ENCODE results near the gene TOGARAM2. TPM values are rescaled to one million over a fixed set of nuclear protein-coding genes. Genes with fewer than 3 reads are reported as not detected.

Gene TOGARAM2
- total and polyA plus RNA-seq, 10 of the 15 experiments (the other 5 are each of a cell fraction or from before 2014, with no cell fraction given): 0.01 to 0.06 (median 0.03) TPM; not detected in 7

- DNase-seq (ENCODE audit: low read depth, low spot score) (no peak), FAIRE-seq (no peak), ATAC-seq (no peak)
- ChIA-PET RAD21 (ENCODE audit: unreplicated experiment) (interaction anchor here (0.6 to 1.0 kb wide), 2 partner anchors 23 to 255 kb away, joined by 3 read pairs; no protein-coding TSS in a partner anchor), CTCF (no interaction called here), SMC1A (ENCODE audit: uncharacterized antibody, unreplicated experiment) (interaction anchor here (0.9 to 1.8 kb wide), 4 partner anchors 18 to 54 kb away, joined by 3 to 10 read pairs (median 4); no protein-coding TSS in a partner anchor), POLR2A (interaction anchor here (0.6 kb wide), 1 partner anchor 62 kb away, joined by 4 read pairs; no protein-coding TSS in a partner anchor)
- Histone ChIP-seq H3K9ac (ENCODE audit: control insufficient read depth, insufficient read depth, low read length) (no peak overlapping the region), H3K27ac (ENCODE audit: control insufficient read depth, insufficient read depth) (no peak overlapping the region), H3K4me2 (ENCODE audit: control insufficient read depth, insufficient read depth) (no peak overlapping the region), H3K36me3 (ENCODE audit: control insufficient read depth in 2 of 2, insufficient read depth in 2 of 2, low read length in 1 of 2) (no peaks in the 10 kb centered on the region; a peak in 1 of 4 replicates), H3K4me1 (ENCODE audit: control insufficient read depth, insufficient read depth, low read length) (peaks cover 3% of the 10 kb centered on the region; the same call in 1 of the 2 replicates), H3K4me3 (no peak overlapping the region), H3K9me3 (replicated peaks; ENCODE audit: control insufficient read depth, insufficient read depth, low read length) (peaks cover 5% of the 10 kb centered on the region; the same call in 1 of the 3 replicates), H2AFZ (ENCODE audit: control insufficient read depth, low read depth, low read length) (no peak overlapping the region), H4K20me1 (ENCODE audit: control insufficient read depth, insufficient read depth) (no peaks in the 10 kb centered on the region), H3K79me2 (ENCODE audit: control insufficient read depth, insufficient read depth, low read length) (no peaks in the 10 kb centered on the region), H3K27me3 (replicated peaks in 1 of 2; ENCODE audit: control insufficient read depth in 2 of 2, insufficient read depth in 2 of 2, low read length in 1 of 2) (no peaks in the 10 kb centered on the region)
- in situ Hi-C loops (cut with MboI) (no loop called here), intact Hi-C loops (cut with micrococcal nuclease; ENCODE audit: unreplicated experiment) (no loop called here)
- TF ChIP-seq ATF7 (IDR thresholded peaks at IDR 0.05; ENCODE audit: low read depth): no peak
- 38% methylated on average over 14 of the region's 14 CpGs for WGBS (ENCODE audit: insufficient coverage, insufficient replicate concordance, low lambda C conversion rate, missing lambda C conversion rate)
- BruUV-seq (replicated peaks): no TSS peak
Measured at GRCh38 chr2:29075894-29076705, 95.0 kb downstream of the TOGARAM2 start.

DNA sequence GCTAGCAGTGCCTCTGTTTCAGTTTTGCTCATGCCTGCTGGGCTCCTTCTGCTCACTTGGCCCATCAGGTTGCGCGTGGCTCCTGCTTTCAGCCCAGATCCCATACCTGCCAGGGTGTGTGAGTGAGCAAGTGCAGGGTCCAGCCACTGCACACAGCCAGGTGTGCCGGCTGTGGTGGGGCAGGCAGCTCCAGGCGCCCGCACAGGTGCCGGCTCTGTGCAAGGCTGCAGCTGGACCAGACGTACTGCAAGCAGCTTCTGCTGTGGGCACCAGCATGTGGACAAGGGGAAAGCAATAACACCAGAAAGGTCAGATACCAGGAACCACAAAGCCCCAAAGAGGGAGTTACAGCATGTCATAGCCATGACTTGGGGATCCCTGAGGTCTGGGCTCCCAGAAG lies 98.8 kb downstream of the TOGARAM2 start:
- ATAC-seq (no peak), DNase-seq (ENCODE audit: low read depth, low spot score) (no peak), FAIRE-seq (no peak)
- BruUV-seq (replicated peaks): no TSS peak
- no peak overlapping the region for H3K9ac ChIP-seq (ENCODE audit: control insufficient read depth, insufficient read depth, low read length)
- H3K79me2 ChIP-seq (ENCODE audit: control insufficient read depth, insufficient read depth, low read length): no peaks in the 10 kb centered on the region
- no peak overlapping the region for H3K4me2 ChIP-seq (ENCODE audit: control insufficient read depth, insufficient read depth)
- 96% methylated on average over 7 of the region's 7 CpGs for WGBS (ENCODE audit: insufficient coverage, insufficient replicate concordance, low lambda C conversion rate, missing lambda C conversion rate)
- peaks cover 16% of the 10 kb centered on the region for H3K4me1 ChIP-seq (ENCODE audit: control insufficient read depth, insufficient read depth, low read length)
- ChIA-PET CTCF (interaction anchor here (1.4 kb wide), 1 partner anchor 9 kb away, joined by 3 read pairs; no protein-coding TSS in a partner anchor), SMC1A (ENCODE audit: uncharacterized antibody, unreplicated experiment) (interaction anchor here (0.7 to 1.3 kb wide), 2 partner anchors 28 to 70 kb away, joined by 3 read pairs; no protein-coding TSS in a partner anchor), POLR2A (no interaction called here), RAD21 (ENCODE audit: unreplicated experiment) (no interaction called here)
- H3K4me3 ChIP-seq: no peak overlapping the region
- TF ChIP-seq ESRRA (IDR thresholded peaks at IDR 0.05; ENCODE audit: low read length) (no peak), SIN3A (IDR thresholded peaks at IDR 0.05; ENCODE audit: low read depth, low read length) (no peak), BMI1 (IDR thresholded peaks at IDR 0.05; ENCODE audit: borderline replicate concordance) (no peak), SP1 (IDR thresholded peaks at IDR 0.05; ENCODE audit: low read depth, low read length) (no peak), BHLHE40 (IDR thresholded peaks at IDR 0.05; ENCODE audit: borderline replicate concordance in 1 of 2, low read depth in 2 of 2, low read length in 1 of 2) (no peak), SUZ12 (IDR thresholded peaks at IDR 0.05; ENCODE audit: unreplicated experiment) (no peak), KLF5 (IDR thresholded peaks at IDR 0.05; ENCODE audit: partially characterized antibody) (no peak), ZNF217 (IDR thresholded peaks at IDR 0.05) (no peak), HDAC2 (IDR thresholded peaks at IDR 0.05) (no peak), KAT2A (conservative IDR thresholded peaks at IDR 0.05; ENCODE audit: control insufficient read depth, low read depth, low read length) (no peak), EED (IDR thresholded peaks at IDR 0.05; ENCODE audit: low read depth) (no peak)
- TF ChIP-seq, protein P1, sequence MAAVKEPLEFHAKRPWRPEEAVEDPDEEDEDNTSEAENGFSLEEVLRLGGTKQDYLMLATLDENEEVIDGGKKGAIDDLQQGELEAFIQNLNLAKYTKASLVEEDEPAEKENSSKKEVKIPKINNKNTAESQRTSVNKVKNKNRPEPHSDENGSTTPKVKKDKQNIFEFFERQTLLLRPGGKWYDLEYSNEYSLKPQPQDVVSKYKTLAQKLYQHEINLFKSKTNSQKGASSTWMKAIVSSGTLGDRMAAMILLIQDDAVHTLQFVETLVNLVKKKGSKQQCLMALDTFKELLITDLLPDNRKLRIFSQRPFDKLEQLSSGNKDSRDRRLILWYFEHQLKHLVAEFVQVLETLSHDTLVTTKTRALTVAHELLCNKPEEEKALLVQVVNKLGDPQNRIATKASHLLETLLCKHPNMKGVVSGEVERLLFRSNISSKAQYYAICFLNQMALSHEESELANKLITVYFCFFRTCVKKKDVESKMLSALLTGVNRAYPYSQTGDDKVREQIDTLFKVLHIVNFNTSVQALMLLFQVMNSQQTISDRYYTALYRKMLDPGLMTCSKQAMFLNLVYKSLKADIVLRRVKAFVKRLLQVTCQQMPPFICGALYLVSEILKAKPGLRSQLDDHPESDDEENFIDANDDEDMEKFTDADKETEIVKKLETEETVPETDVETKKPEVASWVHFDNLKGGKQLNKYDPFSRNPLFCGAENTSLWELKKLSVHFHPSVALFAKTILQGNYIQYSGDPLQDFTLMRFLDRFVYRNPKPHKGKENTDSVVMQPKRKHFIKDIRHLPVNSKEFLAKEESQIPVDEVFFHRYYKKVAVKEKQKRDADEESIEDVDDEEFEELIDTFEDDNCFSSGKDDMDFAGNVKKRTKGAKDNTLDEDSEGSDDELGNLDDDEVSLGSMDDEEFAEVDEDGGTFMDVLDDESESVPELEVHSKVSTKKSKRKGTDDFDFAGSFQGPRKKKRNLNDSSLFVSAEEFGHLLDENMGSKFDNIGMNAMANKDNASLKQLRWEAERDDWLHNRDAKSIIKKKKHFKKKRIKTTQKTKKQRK (IDR thresholded peaks at IDR 0.05; ENCODE audit: low read depth, low read length): no peak
- H3K27ac ChIP-seq (ENCODE audit: control insufficient read depth, insufficient read depth): no peak overlapping the region
- no peaks in the 10 kb centered on the region; a peak in 1 of 4 replicates for H3K36me3 ChIP-seq (ENCODE audit: control insufficient read depth in 2 of 2, insufficient read depth in 2 of 2, low read length in 1 of 2)
- no peaks in the 10 kb centered on the region for H3K27me3 ChIP-seq (replicated peaks in 1 of 2; ENCODE audit: control insufficient read depth in 2 of 2, insufficient read depth in 2 of 2, low read length in 1 of 2)
- intact Hi-C loops (cut with micrococcal nuclease; ENCODE audit: unreplicated experiment): no loop called here
- H4K20me1 ChIP-seq (ENCODE audit: control insufficient read depth, insufficient read depth): no peaks in the 10 kb centered on the region
- no peak overlapping the region for H2AFZ ChIP-seq (ENCODE audit: control insufficient read depth, low read depth, low read length)
- in situ Hi-C loops (cut with MboI): no loop called here
- H3K9me3 ChIP-seq (replicated peaks; ENCODE audit: control insufficient read depth, insufficient read depth, low read length): peaks cover 5% of the 10 kb centered on the region; the same call in 1 of the 3 replicates
